Muscle layer of duodenum (tissue), 2 donors: ENCODE data around the gene DOCK8.

ENCODE experiments used
- H3K27ac ChIP-seq: one replicate; pipeline ENCODE4 v1.7.0; 2013; ENCODE audit warnings: mild to moderate bottlenecking, low read length
- H3K27me3 ChIP-seq: one replicate; pipeline ENCODE4 v1.7.0; 2013; ENCODE audit warnings: low read depth, mild to moderate bottlenecking, control low read depth, low read length
- H3K36me3 ChIP-seq, 2 donors: one replicate each; pipeline ENCODE4 v1.7.0; 2013; ENCODE audit warnings: low read length in 2 of 2, control low read depth in 1 of 2, mild to moderate bottlenecking in 1 of 2; ENCODE audit not compliant: insufficient read depth in 2 of 2, control insufficient read depth in 1 of 2
- H3K4me1 ChIP-seq, 2 donors: one replicate each; pipeline ENCODE4 v1.7.0; 2013; ENCODE audit warnings: low read length in 2 of 2, mild to moderate bottlenecking in 2 of 2, control low read depth in 1 of 2, moderate library complexity in 1 of 2; ENCODE audit not compliant: insufficient read depth in 2 of 2, control insufficient read depth in 1 of 2
- H3K4me3 ChIP-seq, 2 donors: one replicate each; pipeline ENCODE4 v1.7.0; 2013; ENCODE audit warnings: low read length in 2 of 2, low read depth in 1 of 2, mild to moderate bottlenecking in 1 of 2
- H3K9me3 ChIP-seq, 2 donors: one replicate each; pipeline ENCODE4 v1.7.0; 2013; ENCODE audit warnings: low read length in 2 of 2, control low read depth in 1 of 2, mild to moderate bottlenecking in 1 of 2; ENCODE audit not compliant: control insufficient read depth in 1 of 2
- donor health status: healthy.

The DOCK8 gene

DNA sequence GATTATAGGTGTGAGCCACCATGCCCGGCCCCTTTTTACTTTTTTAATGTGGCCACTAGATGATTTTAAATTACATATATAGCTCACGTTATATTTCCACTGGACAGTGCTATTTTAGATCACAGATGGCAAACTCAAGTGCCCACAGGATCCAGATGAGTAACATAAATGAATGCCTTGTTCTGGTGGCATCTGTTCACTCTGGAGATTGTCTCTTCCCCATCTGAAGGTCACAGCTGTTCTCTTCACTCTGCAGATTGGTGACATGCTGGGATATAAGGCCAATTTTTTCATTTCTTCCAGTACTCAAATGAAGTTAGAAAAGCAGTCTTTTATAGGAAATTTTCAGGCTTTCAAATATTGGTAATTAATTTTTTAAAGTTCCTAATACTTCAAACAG is 160.1 kb downstream of the DOCK8 start:
- Histone ChIP-seq H3K9me3 (no peaks in the 10 kb centered on the region), H3K4me1 (no peaks in the 10 kb centered on the region), H3K4me3 (no peak overlapping the region), H3K27ac (no peak overlapping the region), H3K36me3 (peaks cover 0 to 6% of the 10 kb centered on the region in 2 donors), H3K27me3 (no peaks in the 10 kb centered on the region)

DNA sequence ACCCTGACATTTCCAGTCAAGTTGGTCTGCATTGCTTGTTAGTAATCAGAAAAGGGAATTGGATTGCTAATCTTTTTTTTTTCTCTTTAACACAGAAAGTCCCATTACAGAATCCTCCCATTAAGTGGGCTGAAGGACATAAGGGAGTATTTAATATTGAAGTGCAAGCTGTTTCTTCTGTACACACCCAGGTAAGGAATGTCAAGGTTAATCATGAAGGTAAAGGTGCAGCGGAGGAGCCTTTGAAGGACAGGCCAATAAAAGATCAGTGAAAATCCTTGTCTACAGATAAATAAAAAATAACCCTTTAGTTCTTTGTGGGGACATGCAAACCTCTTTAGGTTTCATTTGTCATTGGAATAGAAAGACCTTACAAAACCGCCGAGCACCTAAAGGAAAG is 161.4 kb downstream of the DOCK8 start:
- no peaks in the 10 kb centered on the region for H3K9me3 ChIP-seq
- H3K27ac ChIP-seq: no peak overlapping the region
- H3K4me1 ChIP-seq: no peaks in the 10 kb centered on the region
- H3K4me3 ChIP-seq: no peak overlapping the region
- peaks cover 0 to 6% of the 10 kb centered on the region in 2 donors for H3K36me3 ChIP-seq
- H3K27me3 ChIP-seq: no peaks in the 10 kb centered on the region

DNA sequence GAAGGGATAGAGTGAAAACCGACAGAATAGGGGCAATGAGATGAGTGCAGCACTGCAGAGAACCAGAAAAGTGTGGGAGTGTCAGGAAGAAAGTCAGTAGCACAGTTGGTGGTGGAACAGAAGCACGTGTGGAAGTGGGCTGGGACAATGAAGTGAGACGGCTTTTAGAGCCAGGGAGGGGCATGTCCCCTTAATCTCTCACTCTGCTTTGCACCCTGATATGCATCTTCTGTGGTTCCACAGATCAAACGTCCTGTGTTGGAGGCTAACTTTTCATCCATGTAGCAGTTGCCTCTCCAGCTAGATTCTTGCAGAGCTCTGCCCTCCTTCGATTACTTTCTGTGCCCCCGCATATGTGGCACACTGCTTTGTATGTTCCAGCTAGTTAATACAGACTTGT is 163.6 kb downstream of the DOCK8 start:
- Histone ChIP-seq H3K4me3 (no peak overlapping the region), H3K4me1 (no peaks in the 10 kb centered on the region), H3K36me3 (peaks cover 0 to 8% of the 10 kb centered on the region in 2 donors), H3K27me3 (no peaks in the 10 kb centered on the region), H3K27ac (no peak overlapping the region), H3K9me3 (no peaks in the 10 kb centered on the region)

DNA sequence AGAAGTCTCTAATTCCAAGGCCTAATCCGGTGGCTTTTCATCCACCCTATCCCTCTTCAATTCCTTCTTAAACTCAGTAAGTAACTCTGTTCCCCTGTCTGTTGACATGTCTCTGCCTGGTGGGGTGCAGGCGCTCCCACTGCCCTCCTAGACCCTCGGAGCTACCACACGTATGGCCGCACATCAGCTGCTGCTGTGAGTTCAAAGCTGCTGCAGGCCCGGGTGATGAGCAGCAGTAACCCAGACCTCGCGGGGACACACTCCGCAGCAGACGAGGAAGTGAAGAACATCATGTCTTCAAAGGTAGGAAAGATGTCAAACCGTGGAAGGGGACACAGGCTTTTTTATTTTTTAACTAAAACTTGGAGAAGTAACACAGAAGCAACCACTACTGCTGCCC is 167.7 kb downstream of the DOCK8 start:
- H3K36me3 ChIP-seq: peaks cover 0 to 12% of the 10 kb centered on the region in 2 donors
- no peaks in the 10 kb centered on the region for H3K9me3 ChIP-seq
- no peak overlapping the region for H3K27ac ChIP-seq
- no peak overlapping the region for H3K4me3 ChIP-seq
- H3K4me1 ChIP-seq: no peaks in the 10 kb centered on the region
- no peaks in the 10 kb centered on the region for H3K27me3 ChIP-seq

DNA sequence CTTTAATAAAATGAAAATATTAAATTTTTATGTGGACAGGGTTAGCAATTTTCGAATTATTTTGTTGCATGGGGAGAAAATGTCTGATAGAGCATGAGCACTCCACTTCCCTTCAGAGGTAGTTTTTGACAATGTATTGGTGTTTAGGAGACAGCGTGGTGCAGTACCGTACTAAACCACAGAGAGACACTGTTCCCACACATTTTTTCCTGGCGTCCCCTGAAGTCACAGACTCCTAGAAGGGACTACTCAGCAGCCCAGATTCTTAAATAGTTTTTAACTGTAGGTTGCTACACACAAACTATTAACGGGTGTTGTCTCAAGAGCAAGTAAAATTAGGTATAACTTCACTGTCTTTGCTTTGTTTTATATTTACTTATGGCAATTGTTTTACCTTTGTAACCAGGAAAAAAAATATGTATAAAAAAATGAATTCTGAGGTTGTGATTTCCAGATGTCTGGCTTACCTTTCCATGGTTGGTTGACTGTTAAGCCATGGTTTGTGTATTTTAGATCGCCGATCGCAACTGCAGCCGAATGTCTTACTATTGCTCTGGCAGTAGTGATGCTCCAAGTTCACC is 171.2 kb downstream of the DOCK8 start:
- Histone ChIP-seq H3K27ac (no peak overlapping the region), H3K4me3 (no peak overlapping the region), H3K27me3 (no peaks in the 10 kb centered on the region), H3K4me1 (no peaks in the 10 kb centered on the region), H3K36me3 (peaks cover 0 to 12% of the 10 kb centered on the region in 2 donors), H3K9me3 (no peaks in the 10 kb centered on the region)

DNA sequence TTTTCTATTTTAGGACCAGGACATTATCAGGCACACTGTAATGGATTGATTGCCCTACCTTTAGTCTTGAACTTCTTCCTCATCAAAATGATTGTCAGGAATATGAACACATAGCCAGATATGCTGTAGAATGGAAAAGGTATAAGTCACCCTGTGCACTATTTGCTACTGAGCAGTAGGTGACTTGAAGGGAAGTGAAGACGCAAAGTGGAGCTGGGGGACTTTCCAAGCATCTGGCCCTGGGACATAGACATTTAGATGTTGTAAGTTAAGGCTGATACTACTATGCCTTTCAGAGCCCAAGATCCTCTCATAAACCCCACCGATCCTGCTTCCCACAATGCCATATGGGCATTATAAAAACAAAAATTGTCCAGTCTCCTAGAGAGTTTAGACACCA is 174.5 kb downstream of the DOCK8 start:
- Histone ChIP-seq H3K27ac (no peak overlapping the region), H3K36me3 (peaks cover 0 to 5% of the 10 kb centered on the region in 2 donors), H3K4me1 (no peaks in the 10 kb centered on the region)

DNA sequence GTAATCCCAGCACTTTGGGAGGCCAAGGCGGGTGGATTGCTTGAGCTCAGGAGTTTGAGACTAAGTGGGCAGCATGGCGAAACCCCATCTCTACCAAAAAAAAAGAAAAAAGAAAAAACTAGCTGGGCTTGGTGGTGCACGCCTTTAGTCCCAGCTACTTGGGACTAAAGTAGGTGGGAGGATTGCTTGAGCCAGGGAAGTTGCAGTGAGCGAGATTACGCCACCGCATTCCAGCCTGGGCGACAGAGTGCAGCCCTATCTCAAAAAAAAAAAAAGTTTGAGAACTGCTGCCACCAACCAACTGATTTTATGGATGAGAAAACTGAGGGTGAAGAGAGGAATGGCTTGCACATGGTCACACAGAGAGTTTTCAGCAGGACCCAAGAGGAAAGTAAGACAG is 175.1 kb downstream of the DOCK8 start:
- Histone ChIP-seq H3K9me3 (no peaks in the 10 kb centered on the region), H3K4me3 (no peak overlapping the region), H3K27ac (no peak overlapping the region), H3K27me3 (no peaks in the 10 kb centered on the region), H3K36me3 (peaks cover 0 to 5% of the 10 kb centered on the region in 2 donors), H3K4me1 (no peaks in the 10 kb centered on the region)

More for the DNA sequence above, 174.5 kb downstream of the DOCK8 start:
- Histone ChIP-seq H3K9me3 (no peaks in the 10 kb centered on the region), H3K4me3 (no peak overlapping the region), H3K27me3 (no peaks in the 10 kb centered on the region)

DNA sequence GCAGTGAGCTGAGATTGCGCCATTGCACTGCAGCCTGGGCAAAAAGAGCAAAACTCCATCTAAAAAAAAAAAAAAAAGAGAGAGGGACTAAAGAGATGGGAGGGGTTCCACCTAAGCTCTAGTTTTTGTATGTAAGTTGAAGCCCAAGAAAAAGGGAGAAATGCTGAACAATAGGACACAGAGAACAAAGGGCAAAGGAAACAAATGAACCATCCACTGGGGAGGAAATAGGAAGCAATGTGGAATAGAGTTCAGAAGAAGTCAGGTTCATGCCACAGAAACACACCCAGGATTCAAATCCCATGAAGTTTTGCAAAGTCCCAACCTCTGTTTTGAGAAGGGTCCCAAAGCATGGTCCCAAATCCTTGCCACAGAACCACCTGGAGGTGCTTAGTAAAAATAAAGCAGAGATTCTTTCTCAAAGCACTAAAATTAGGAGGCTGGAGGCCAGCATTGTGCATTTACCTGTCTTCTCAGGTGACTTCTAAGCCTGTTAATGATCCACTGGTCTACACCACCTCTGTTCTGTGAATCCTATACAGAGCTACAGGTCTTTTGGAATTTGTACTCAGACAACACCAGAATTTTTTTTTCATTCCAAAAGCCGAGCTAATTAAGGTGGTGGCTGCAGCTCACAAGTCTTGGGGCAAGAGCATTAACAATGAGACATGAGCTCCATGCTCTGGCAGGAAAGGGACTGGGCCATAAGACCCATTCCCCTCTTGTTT is 177.6 kb downstream of the DOCK8 start:
- H3K36me3 ChIP-seq: no peaks in the 10 kb centered on the region

DNA sequence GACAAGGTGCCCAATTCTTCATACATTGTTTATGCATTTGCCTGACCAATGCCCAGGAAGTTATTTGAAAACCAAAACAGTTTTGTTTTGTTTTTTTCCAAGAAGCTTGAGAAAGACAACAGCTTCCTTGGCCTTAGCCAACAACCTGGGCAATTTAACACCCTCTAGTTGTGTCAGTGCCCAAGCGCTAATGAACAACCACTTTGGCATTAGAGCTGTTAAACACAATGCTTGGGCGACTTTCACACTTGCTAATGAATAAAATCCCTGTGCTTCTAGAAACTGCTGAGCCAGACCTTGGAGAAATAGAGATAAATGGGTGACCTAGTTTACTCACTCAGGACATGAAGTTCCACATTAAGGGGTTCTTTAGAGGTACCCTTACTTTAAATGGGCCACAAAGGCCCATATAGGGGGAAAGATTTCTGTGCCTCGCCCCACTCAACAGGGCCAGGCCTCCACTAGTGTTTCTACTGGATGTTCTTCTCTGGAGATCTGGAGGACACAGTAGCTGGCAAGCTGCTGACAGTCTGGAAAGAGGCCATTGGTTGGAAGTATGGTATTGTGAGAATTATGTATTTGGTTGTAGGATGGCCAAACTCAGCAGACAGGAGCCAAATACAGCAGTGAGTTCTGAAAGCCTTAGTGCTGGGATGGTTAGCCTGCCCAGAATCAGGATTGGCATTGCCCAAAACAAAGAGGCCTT is 179.8 kb downstream of the DOCK8 start:
- no peaks in the 10 kb centered on the region for H3K36me3 ChIP-seq

More for the DNA sequence above, 177.6 kb downstream of the DOCK8 start:
- Histone ChIP-seq H3K27ac (no peak overlapping the region), H3K4me1 (no peaks in the 10 kb centered on the region), H3K4me3 (no peak overlapping the region), H3K27me3 (no peaks in the 10 kb centered on the region), H3K9me3 (no peaks in the 10 kb centered on the region)

DNA sequence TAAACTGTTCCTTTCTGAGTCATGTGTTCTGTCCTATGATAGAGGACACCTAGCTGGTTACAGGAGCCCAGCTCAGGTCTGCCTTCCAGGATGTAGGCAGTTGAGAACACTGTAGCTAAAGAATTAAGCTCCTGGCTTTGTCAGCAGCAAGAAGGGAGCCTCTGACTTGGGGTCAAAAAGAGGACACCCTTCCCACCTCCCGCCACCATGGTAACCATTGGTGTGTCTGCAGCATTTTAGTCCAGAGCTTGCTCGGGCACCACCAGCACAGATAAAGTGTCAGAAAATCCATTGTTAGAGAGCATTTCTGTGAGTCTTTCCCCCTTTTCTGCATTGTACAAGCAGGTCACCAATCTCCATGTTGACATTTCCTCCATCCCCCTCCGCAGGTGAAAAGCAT is 181.7 kb downstream of the DOCK8 start:
- H3K4me1 ChIP-seq: no peaks in the 10 kb centered on the region
- no peak overlapping the region for H3K4me3 ChIP-seq
- no peaks in the 10 kb centered on the region for H3K9me3 ChIP-seq
- no peaks in the 10 kb centered on the region for H3K27me3 ChIP-seq
- H3K27ac ChIP-seq: no peak overlapping the region
- no peaks in the 10 kb centered on the region for H3K36me3 ChIP-seq

More for the DNA sequence above, 179.8 kb downstream of the DOCK8 start:
- no peak overlapping the region for H3K4me3 ChIP-seq
- H3K27ac ChIP-seq: no peak overlapping the region
- no peaks in the 10 kb centered on the region for H3K9me3 ChIP-seq
- no peaks in the 10 kb centered on the region for H3K27me3 ChIP-seq
- H3K4me1 ChIP-seq: no peaks in the 10 kb centered on the region

DNA sequence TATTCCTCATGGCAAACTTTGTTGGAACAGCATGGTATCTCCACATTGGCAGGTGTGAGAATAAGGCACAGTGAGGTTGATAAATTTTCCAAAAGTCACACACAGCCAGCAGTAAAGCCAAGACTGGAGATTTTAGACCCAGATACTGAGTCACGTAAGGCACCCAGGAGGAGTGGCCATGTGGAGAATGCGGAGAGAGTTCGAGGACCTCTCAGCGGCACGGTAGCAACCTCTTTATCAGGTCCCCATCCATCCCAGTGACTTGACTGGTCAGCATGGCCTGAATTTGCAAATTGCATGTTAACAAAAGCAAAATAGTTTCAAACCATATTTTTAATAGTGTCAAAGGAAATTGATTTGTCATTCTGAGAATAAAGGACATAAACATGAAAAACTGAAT is 183.4 kb downstream of the DOCK8 start:
- Histone ChIP-seq H3K4me3 (no peak overlapping the region), H3K9me3 (no peaks in the 10 kb centered on the region), H3K36me3 (peaks cover 0 to 6% of the 10 kb centered on the region in 2 donors), H3K4me1 (no peaks in the 10 kb centered on the region), H3K27me3 (no peaks in the 10 kb centered on the region), H3K27ac (no peak overlapping the region)
